GM18867 (cell line): ENCODE data around the gene HMCN2.
A peak's percentile ranks its signal among the peaks of the same experiment; 100 is the strongest.
"Not testable (repeated sequence)": the region's sequence is repeated elsewhere in the genome, so short reads cannot be mapped to it uniquely, and the experiment has no call there.

Experiments
- ATAC-seq: cut with Tn5 transposase; IDR thresholded peaks from one replicate; pipeline ENCODE4 v1.9.1; 2021; ENCODE audit warnings: mild to moderate bottlenecking, moderate library complexity; ENCODE audit not compliant: unreplicated experiment

Gene HMCN2

GRCh38 chr9:130237763-130238524 is 27.6 kb upstream of the HMCN2 start:
- no peak for ATAC-seq

GRCh38 chr9:130239363-130239695 is 26.2 kb upstream of the HMCN2 start:
- no peak for ATAC-seq

DNA sequence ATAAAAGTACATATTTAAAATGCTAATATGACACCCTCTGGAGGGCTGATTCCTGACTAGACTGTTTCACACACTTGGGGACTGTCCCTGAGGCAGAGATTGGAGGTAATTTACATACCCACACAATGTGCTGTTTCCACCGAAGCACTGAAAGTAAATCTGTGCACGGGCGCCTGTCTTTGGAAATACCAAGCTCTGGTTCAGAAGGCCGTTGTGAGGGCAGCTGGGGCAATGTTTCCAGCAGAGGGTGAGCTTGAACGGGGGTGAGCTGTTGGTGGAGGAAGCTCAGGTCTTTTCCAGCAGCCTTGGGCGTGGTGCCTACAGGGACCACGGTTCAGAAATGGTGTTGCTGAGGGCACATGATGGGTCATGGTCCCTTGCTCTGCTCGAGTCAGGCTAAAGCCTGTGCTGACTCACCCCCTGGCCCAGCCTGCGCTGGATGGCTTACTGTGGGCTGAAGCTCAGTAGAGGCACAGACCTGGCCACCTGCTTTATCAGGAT is 25.8 kb upstream of the HMCN2 start:
- peak; percentile 63 for ATAC-seq

GRCh38 chr9:130240410-130241197 is 25.0 kb upstream of the HMCN2 start:
- no peak for ATAC-seq

GRCh38 chr9:130241198-130241535 is 24.4 kb upstream of the HMCN2 start:
- ATAC-seq, result no peak

- no peak for ATAC-seq
These were observed 23.1 kb upstream of the HMCN2 start for GRCh38 chr9:130242270-130243014.

- ATAC-seq, result peak; percentile 58
These were observed 22.3 kb upstream of the HMCN2 start for GRCh38 chr9:130243015-130243881.

- ATAC-seq, result no peak
These were observed 21.7 kb upstream of the HMCN2 start for GRCh38 chr9:130243882-130244170.

DNA sequence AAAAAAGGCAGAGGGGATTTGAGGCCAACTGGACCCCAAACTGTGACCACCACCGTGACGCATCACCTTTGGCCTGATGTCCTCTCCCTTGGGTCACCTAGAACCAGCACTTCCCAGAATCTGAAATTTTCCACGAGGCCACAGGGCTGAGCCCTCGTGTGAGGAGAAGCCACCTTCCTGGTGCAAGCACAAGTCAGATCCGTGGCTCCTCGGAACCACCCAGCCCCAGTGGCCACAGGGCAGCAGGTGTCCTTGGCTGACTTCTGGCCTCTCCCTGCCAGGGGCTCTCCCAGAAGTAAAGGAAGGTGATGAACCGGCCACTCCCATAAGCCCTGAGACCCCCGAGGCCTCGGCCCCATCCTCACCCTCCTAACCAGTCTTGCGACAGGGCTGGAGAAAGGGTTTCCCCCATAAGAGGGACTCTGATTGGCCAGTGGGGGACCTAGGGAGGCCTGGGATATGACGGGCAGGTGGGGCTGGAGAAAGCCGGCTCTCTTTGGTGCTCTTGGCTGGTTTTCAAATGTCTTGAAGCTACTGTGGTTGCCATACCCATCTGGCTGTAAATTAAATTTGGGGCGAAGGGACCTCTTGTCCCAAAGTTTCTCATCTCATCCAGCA is 20.9 kb upstream of the HMCN2 start:
- no peak for ATAC-seq

DNA sequence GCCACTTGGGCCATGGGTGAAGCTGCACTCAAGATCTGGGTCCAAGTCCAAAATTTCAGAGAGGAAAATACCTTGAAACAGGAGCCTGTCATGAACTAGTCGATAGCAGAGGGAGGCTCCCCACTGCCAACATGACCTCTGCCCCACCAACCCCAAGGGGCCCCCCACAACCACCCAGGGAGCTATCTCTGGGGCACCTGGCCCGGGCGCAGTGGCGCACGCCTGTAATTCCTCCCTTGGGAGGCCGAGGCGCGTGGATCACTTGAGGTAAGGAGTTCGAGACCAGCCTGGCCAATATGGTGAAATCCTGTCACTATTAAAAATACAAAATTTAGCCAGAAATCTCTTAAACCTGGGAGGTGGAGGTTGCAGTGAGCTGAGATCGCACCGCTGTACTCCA is 20.1 kb upstream of the HMCN2 start:
- no peak for ATAC-seq

- no peak for ATAC-seq
These were observed 19.4 kb upstream of the HMCN2 start for GRCh38 chr9:130246126-130246525.

GRCh38 chr9:130254747-130255630 is 10.6 kb upstream of the HMCN2 start:
- ATAC-seq, result no peak

DNA sequence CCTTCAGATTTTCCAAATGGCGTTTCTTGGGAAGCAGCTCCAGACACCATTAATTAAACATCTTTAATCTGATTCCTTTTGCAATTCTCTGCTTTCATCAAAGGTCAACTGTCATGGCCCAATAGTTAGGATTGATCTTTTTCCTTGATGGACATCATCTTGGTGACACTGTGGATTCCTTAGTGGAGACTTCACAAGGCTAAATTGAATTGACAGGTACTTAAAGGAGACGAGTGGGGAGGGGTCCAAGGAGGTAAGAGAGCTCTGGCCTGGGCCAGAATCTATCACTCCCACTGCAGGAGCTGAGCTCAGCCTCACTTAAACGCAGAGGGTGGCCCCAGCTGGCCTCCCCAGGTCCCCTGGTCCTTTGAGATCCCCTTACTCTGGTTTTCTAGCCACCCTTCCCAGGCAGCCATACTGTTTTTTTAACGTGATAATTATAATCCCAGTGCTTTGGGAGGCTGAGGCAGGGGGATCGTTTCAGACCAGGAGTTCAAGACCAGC is 9.9 kb upstream of the HMCN2 start:
- no peak for ATAC-seq

DNA sequence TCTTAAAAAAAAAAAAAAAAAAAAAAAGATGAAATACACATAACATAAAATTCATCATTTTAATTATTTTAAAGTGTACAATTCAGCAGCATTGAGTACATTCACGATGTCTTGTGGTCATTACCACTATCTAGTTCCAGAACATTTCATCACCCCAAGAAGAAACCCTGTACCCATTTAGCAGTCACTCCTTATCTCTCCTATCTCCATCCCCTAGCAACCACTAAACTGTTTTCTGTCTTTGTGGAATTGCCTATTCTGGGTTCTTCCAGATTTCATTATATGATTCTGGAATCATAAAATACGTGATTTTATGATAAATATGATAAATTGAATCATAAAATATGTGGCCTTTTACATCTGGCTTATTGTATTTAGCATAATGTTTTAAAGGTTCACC is 8.9 kb upstream of the HMCN2 start:
- ATAC-seq, result no peak

GRCh38 chr9:130258137-130258536 is 7.4 kb upstream of the HMCN2 start:
- not testable (repeated sequence) for ATAC-seq

DNA sequence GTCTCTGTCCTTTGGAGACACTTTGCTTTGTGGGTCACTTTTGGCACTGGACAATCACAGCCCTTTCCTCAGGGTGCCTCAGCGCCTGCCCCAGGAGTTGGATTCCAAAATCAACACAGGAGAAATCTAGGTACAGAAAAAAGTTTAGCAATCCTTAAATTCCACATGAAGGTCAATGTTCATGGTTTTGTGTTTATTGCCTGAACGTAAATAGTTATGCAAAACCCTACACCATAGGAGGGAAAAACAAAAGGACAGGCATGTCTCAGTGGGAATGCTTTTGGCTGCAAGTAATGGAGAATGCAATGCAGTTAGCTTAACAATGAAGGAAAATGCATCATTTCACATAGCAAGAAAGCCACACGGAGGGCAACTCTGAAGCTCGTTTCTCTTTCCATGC is 6.5 kb upstream of the HMCN2 start:
- ATAC-seq, result no peak

DNA sequence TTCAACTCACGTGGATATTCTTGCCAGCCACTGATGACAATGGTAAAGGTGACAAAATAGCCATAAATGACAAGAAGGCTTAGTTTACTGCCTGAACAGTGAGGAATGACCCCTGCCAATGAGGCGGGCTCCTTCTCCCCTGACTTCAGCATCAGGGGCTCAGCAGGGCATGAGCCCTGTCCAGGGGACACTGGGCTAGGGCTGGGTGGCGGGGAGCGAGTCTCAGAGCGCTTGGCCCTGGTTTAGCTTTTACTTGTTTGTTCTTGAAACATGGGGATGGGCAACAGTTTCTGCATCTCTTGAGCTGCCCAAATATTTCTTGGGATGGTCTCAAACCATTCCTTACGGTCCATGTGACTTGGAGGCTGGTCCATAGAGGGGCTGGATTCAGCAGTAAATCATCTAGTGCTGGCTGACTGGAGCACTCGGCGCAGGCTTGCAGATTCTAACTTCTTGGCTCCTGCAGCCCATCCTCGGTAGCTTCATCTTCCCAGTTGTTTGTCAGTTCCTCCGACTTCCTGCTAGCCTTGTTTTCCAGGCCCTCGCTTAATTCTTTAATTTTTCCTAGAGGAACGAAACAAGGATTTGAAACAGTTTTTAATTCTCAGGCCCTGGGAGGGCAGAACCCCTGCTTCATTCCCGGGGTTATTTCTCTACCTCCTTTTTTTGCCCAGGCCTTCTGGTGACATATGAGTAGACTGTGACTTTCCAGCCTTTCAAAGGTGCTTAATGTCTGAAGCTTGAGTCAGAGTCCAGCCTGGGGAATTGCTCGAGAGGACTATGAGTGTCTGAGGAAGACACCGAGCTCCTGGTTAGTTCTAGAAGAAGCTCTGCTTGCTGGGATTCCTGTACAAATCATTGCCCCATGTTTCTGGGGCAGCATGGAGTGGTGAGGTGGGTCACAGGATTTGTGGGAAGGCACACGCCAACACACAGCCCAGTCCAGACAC is 4.5 kb upstream of the HMCN2 start:
- ATAC-seq, result no peak

GRCh38 chr9:130262061-130262745 is 3.4 kb upstream of the HMCN2 start:
- ATAC-seq, result no peak
